ENCODE measurements around the gene ARHGAP22. TPM values are rescaled to one million over a fixed set of nuclear protein-coding genes. Genes with fewer than 3 reads are reported as not detected.

Gene ARHGAP22
- total and polyA plus RNA-seq, 2 experiments from 2014 or later: 4.8 to 10.7 TPM

DNA sequence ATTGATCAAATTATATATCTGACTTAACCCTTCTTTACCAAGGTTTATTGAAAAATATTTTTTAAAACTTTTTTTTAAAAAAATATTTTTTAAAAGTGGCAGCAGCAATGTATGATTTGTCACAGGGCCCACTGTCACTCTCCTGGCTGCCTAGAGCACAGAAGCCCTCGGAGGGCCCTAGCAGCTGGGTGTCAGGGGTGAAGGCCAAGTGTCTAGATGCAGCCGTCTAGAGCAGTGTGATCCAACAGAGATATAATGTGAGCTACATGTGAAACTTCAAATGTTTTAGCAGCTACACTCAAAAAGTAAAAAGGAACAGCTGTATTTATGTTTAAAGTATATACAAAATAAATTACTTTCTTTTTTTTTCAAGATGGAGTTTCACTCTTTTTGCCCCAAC lies 112.7 kb downstream of the ARHGAP22 start:
- H3K4me1 Mint-ChIP-seq: peaks cover 11% of the 10 kb centered on the region
- no peaks in the 10 kb centered on the region for H3K36me3 ChIP-seq (ENCODE audit: insufficient read depth)
- no peaks in the 10 kb centered on the region for H3K9me2 ChIP-seq (ENCODE audit: insufficient read depth)
- no peaks in the 10 kb centered on the region; the same call in 2 of the 3 replicates for H3K36me3 Mint-ChIP-seq (ENCODE audit: low read depth)
- H3K4me2 ChIP-seq: no peak overlapping the region
- no peak overlapping the region for H3K4me3 Mint-ChIP-seq
- no peak overlapping the region for H3K27ac ChIP-seq (ENCODE audit: low read depth)
- no peaks in the 10 kb centered on the region for H3K27me3 ChIP-seq (ENCODE audit: insufficient read depth)
- H2AFZ ChIP-seq: no peak overlapping the region
- H3K27ac Mint-ChIP-seq: no peak overlapping the region
- no peaks in the 10 kb centered on the region for H3F3A ChIP-seq (replicated peaks; ENCODE audit: low read depth)
- no peaks in the 10 kb centered on the region; the same call in 2 of the 3 replicates for H3K9me3 Mint-ChIP-seq
- H3K4me1 ChIP-seq (ENCODE audit: insufficient read depth): no peaks in the 10 kb centered on the region
- no peak for ATAC-seq
- H3K4me3 ChIP-seq: no peak overlapping the region
- no peaks in the 10 kb centered on the region; the same call in 1 of the 2 replicates for H3K79me2 ChIP-seq (replicated peaks; ENCODE audit: insufficient read depth)
- no peak for DNase-seq (ENCODE audit: low spot score)
- H3K27me3 Mint-ChIP-seq (ENCODE audit: insufficient read depth, low read depth, poor library complexity): peaks cover 5% of the 10 kb centered on the region
- no peak for TF ChIP-seq ZNF114 (CRISPR knock-in tag; IDR thresholded peaks at IDR 0.05)
- TF ChIP-seq CREB1 (CRISPR knock-in tag; IDR thresholded peaks at IDR 0.05; ENCODE audit: low read depth): no peak
- TF ChIP-seq ZNF331 (CRISPR knock-in tag; IDR thresholded peaks at IDR 0.05; ENCODE audit: low read depth): no peak
- TF ChIP-seq STAT1 (IDR thresholded peaks at IDR 0.05; ENCODE audit: unreplicated experiment): no peak
- no peak for TF ChIP-seq EZH2 (IDR thresholded peaks at IDR 0.05; ENCODE audit: low read depth, unreplicated experiment)
- no peak for TF ChIP-seq EZH2phosphoT487 (IDR thresholded peaks at IDR 0.05; ENCODE audit: unreplicated experiment)
- TF ChIP-seq, protein P1, sequence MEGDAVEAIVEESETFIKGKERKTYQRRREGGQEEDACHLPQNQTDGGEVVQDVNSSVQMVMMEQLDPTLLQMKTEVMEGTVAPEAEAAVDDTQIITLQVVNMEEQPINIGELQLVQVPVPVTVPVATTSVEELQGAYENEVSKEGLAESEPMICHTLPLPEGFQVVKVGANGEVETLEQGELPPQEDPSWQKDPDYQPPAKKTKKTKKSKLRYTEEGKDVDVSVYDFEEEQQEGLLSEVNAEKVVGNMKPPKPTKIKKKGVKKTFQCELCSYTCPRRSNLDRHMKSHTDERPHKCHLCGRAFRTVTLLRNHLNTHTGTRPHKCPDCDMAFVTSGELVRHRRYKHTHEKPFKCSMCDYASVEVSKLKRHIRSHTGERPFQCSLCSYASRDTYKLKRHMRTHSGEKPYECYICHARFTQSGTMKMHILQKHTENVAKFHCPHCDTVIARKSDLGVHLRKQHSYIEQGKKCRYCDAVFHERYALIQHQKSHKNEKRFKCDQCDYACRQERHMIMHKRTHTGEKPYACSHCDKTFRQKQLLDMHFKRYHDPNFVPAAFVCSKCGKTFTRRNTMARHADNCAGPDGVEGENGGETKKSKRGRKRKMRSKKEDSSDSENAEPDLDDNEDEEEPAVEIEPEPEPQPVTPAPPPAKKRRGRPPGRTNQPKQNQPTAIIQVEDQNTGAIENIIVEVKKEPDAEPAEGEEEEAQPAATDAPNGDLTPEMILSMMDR (conservative IDR thresholded peaks at IDR 0.05; ENCODE audit: low read depth in 2 of 2): no peak
- TF ChIP-seq POLR2AphosphoS5 (IDR thresholded peaks at IDR 0.05; ENCODE audit: low read depth): no peak
- TF ChIP-seq JUNB (IDR thresholded peaks at IDR 0.05; ENCODE audit: unreplicated experiment): no peak
- no peak for TF ChIP-seq NANOG (IDR thresholded peaks at IDR 0.05; ENCODE audit: borderline replicate concordance)
- TF ChIP-seq, protein P2, sequence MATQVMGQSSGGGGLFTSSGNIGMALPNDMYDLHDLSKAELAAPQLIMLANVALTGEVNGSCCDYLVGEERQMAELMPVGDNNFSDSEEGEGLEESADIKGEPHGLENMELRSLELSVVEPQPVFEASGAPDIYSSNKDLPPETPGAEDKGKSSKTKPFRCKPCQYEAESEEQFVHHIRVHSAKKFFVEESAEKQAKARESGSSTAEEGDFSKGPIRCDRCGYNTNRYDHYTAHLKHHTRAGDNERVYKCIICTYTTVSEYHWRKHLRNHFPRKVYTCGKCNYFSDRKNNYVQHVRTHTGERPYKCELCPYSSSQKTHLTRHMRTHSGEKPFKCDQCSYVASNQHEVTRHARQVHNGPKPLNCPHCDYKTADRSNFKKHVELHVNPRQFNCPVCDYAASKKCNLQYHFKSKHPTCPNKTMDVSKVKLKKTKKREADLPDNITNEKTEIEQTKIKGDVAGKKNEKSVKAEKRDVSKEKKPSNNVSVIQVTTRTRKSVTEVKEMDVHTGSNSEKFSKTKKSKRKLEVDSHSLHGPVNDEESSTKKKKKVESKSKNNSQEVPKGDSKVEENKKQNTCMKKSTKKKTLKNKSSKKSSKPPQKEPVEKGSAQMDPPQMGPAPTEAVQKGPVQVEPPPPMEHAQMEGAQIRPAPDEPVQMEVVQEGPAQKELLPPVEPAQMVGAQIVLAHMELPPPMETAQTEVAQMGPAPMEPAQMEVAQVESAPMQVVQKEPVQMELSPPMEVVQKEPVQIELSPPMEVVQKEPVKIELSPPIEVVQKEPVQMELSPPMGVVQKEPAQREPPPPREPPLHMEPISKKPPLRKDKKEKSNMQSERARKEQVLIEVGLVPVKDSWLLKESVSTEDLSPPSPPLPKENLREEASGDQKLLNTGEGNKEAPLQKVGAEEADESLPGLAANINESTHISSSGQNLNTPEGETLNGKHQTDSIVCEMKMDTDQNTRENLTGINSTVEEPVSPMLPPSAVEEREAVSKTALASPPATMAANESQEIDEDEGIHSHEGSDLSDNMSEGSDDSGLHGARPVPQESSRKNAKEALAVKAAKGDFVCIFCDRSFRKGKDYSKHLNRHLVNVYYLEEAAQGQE (IDR thresholded peaks at IDR 0.05; ENCODE audit: unreplicated experiment): no peak
- peaks cover 8% of the 10 kb centered on the region; the same call in 1 of the 2 replicates for H4K20me1 ChIP-seq (replicated peaks; ENCODE audit: insufficient read depth)

Measured in GM23338 (cell line).